ENCODE results near the gene DNER.

- TF ChIP-seq, protein P1, sequence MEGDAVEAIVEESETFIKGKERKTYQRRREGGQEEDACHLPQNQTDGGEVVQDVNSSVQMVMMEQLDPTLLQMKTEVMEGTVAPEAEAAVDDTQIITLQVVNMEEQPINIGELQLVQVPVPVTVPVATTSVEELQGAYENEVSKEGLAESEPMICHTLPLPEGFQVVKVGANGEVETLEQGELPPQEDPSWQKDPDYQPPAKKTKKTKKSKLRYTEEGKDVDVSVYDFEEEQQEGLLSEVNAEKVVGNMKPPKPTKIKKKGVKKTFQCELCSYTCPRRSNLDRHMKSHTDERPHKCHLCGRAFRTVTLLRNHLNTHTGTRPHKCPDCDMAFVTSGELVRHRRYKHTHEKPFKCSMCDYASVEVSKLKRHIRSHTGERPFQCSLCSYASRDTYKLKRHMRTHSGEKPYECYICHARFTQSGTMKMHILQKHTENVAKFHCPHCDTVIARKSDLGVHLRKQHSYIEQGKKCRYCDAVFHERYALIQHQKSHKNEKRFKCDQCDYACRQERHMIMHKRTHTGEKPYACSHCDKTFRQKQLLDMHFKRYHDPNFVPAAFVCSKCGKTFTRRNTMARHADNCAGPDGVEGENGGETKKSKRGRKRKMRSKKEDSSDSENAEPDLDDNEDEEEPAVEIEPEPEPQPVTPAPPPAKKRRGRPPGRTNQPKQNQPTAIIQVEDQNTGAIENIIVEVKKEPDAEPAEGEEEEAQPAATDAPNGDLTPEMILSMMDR (IDR thresholded peaks at IDR 0.05), result no peak
- no peak for TF ChIP-seq EZH2 (IDR thresholded peaks at IDR 0.05; ENCODE audit: borderline replicate concordance, insufficient read depth, low read depth, low read length, poor library complexity, severe bottlenecking)
Observed at GRCh38 chr2:229511524-229511923, 202.8 kb downstream of the DNER start.
